ENCODE results near the gene SPTLC3. TPM values are rescaled to one million over a fixed set of nuclear protein-coding genes. Genes with fewer than 3 reads are reported as not detected.

SPTLC3 gene
- total RNA-seq, 1 donor from 2014 or later: 18.7 TPM

- intact Hi-C loops (cut with DNase I): no loop called here
- TF ChIP-seq CTCF (IDR thresholded peaks at IDR 0.05): no peak
- H3K36me3 ChIP-seq: peaks cover 2% of the 10 kb centered on the region
- DNase-seq: no peak
- no peak for ATAC-seq
- H3K27ac ChIP-seq: no peak overlapping the region
- no peaks in the 10 kb centered on the region for H3K27me3 ChIP-seq (ENCODE audit: low read depth)
- H3K4me3 ChIP-seq: no peak overlapping the region
- no peaks in the 10 kb centered on the region for H3K9me3 ChIP-seq
- no peaks in the 10 kb centered on the region for H3K4me1 ChIP-seq
These were observed 157.7 kb downstream of the SPTLC3 start for GRCh38 chr20:13166437-13166836.

GRCh38 chr20:13169086-13169485 lies 160.3 kb downstream of the SPTLC3 start:
- no peaks in the 10 kb centered on the region for H3K27me3 ChIP-seq (ENCODE audit: low read depth)
- H3K9me3 ChIP-seq: no peaks in the 10 kb centered on the region
- H3K4me1 ChIP-seq: no peaks in the 10 kb centered on the region
- no peak overlapping the region for H3K4me3 ChIP-seq
- H3K27ac ChIP-seq: no peak overlapping the region
- ATAC-seq (no peak), DNase-seq (no peak)
- intact Hi-C loops (cut with DNase I): no loop called here
- H3K36me3 ChIP-seq: no peaks in the 10 kb centered on the region
- no peak for TF ChIP-seq CTCF (IDR thresholded peaks at IDR 0.05)

- Histone ChIP-seq H3K27ac (no peak overlapping the region), H3K9me3 (no peaks in the 10 kb centered on the region), H3K27me3 (ENCODE audit: low read depth) (no peaks in the 10 kb centered on the region), H3K36me3 (no peaks in the 10 kb centered on the region), H3K4me1 (no peaks in the 10 kb centered on the region), H3K4me3 (no peak overlapping the region)
- no peak for TF ChIP-seq CTCF (IDR thresholded peaks at IDR 0.05)
- intact Hi-C loops (cut with DNase I): no loop called here
- no peak for DNase-seq
- ATAC-seq: no peak
These were observed 162.0 kb downstream of the SPTLC3 start for GRCh38 chr20:13170771-13171170.

GRCh38 chr20:13173201-13173600 lies 164.4 kb downstream of the SPTLC3 start:
- Histone ChIP-seq H3K27me3 (ENCODE audit: low read depth) (no peaks in the 10 kb centered on the region), H3K36me3 (no peaks in the 10 kb centered on the region), H3K4me3 (no peak overlapping the region), H3K4me1 (no peaks in the 10 kb centered on the region), H3K9me3 (no peaks in the 10 kb centered on the region), H3K27ac (no peak overlapping the region)
- DNase-seq (no peak), ATAC-seq (no peak)
- intact Hi-C loops (cut with DNase I): no loop called here
- TF ChIP-seq CTCF (IDR thresholded peaks at IDR 0.05): no peak

- DNase-seq (no peak), ATAC-seq (no peak)
- Histone ChIP-seq H3K27ac (no peak overlapping the region), H3K4me1 (no peaks in the 10 kb centered on the region), H3K9me3 (no peaks in the 10 kb centered on the region), H3K36me3 (no peaks in the 10 kb centered on the region), H3K4me3 (no peak overlapping the region), H3K27me3 (ENCODE audit: low read depth) (no peaks in the 10 kb centered on the region)
- intact Hi-C loops (cut with DNase I): no loop called here
- TF ChIP-seq CTCF (IDR thresholded peaks at IDR 0.05): no peak
These were observed 165.6 kb downstream of the SPTLC3 start for GRCh38 chr20:13174402-13174801.

All from lower lobe of right lung (tissue), 2 donors.